Brain pericyte (primary cell): ENCODE results near the gene ECE1.
A peak's percentile ranks its signal among the peaks of the same experiment; 100 is the strongest.
"Not testable (repeated sequence)": the region's sequence is repeated elsewhere in the genome, so short reads cannot be mapped to it uniquely, and the experiment has no call there.

ENCODE experiments used
- DNase-seq: peaks from one replicate; pipeline ENCODE4 v3.0.0-alpha.2; 2012; ENCODE audit warnings: low read depth, low spot score

The ECE1 gene

GRCh38 chr1:21188235-21188634 is 102.0 kb downstream of the ECE1 start:
- DNase-seq: no peak

GRCh38 chr1:21185221-21185731 is 105.0 kb downstream of the ECE1 start:
- no peak for DNase-seq

GRCh38 chr1:21184276-21184675 is 106.0 kb downstream of the ECE1 start:
- no peak for DNase-seq

GRCh38 chr1:21182181-21182731 is 108.0 kb downstream of the ECE1 start:
- no peak for DNase-seq

GRCh38 chr1:21178271-21178670 is 112.0 kb downstream of the ECE1 start:
- not testable (repeated sequence) for DNase-seq

- DNase-seq: peak; percentile 92
Measured at GRCh38 chr1:21176586-21177555, 113.4 kb downstream of the ECE1 start, which contains the start of gene EIF4G3. EIF4G3 (minus strand) TSS chr1:21176897; CDS start chr1:21002742, 174,155 bp downstream.

- no peak for DNase-seq
Measured at GRCh38 chr1:21175670-21176581, 114.3 kb downstream of the ECE1 start.

- no peak for DNase-seq
Measured at GRCh38 chr1:21175324-21175669, 115.0 kb downstream of the ECE1 start.

- DNase-seq: no peak
Measured at GRCh38 chr1:21174654-21175323, 115.5 kb downstream of the ECE1 start.

- DNase-seq: no peak
Measured at GRCh38 chr1:21174230-21174629, 116.0 kb downstream of the ECE1 start.

- DNase-seq: not testable (repeated sequence)
Measured at GRCh38 chr1:21173096-21173495, 117.2 kb downstream of the ECE1 start.

- not testable (repeated sequence) for DNase-seq
Measured at GRCh38 chr1:21170837-21171236, 119.4 kb downstream of the ECE1 start.

- DNase-seq: no peak
Measured at GRCh38 chr1:21168444-21168843, 121.8 kb downstream of the ECE1 start.
